Kidney epithelial cell (primary cell): ENCODE measurements around the gene KISS1. TPM values are rescaled to one million over a fixed set of nuclear protein-coding genes. Genes with fewer than 3 reads are reported as not detected.
"Not testable (repeated sequence)": the region's sequence is repeated elsewhere in the genome, so short reads cannot be mapped to it uniquely, and the experiment has no call there.

Experiments
- DNase-seq: peaks from one replicate; pipeline ENCODE4 v3.0.0-alpha.2; 2010; ENCODE audit warnings: low read depth
- H3K27me3 ChIP-seq: 2 replicates; pipeline ENCODE4 v1.6.0; 2011; ENCODE audit warnings: low read length; ENCODE audit not compliant: control insufficient read depth, insufficient read depth
- H3K36me3 ChIP-seq: 2 replicates; pipeline ENCODE4 v1.5.1; 2011; ENCODE audit warnings: low read length; ENCODE audit not compliant: control insufficient read depth, insufficient read depth
- H3K4me3 ChIP-seq: 2 replicates; pipeline ENCODE4 v1.5.1; 2011; ENCODE audit warnings: low read depth, mild to moderate bottlenecking, control low read depth, low read length
- total RNA-seq: library from RNA; depleted of rRNA; stranded (reverse); fragments of >200 nt; gene quantifications from 2 replicates; pipeline ENCODE4 v1.2.3, GENCODE V29; 2015
- TF ChIP-seq, protein P1 (sequence below): IDR thresholded peaks from 2 replicates; pipeline ENCODE4 v1.5.1; 2011; ENCODE audit warnings: mild to moderate bottlenecking, moderate library complexity, low read length, control low read depth, inconsistent platforms; ENCODE audit not compliant: insufficient read depth, poor library complexity, severe bottlenecking

Gene KISS1, protein sequence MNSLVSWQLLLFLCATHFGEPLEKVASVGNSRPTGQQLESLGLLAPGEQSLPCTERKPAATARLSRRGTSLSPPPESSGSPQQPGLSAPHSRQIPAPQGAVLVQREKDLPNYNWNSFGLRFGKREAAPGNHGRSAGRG
- 3.9 and 8.8 TPM in 2 replicates for total RNA-seq

DNA sequence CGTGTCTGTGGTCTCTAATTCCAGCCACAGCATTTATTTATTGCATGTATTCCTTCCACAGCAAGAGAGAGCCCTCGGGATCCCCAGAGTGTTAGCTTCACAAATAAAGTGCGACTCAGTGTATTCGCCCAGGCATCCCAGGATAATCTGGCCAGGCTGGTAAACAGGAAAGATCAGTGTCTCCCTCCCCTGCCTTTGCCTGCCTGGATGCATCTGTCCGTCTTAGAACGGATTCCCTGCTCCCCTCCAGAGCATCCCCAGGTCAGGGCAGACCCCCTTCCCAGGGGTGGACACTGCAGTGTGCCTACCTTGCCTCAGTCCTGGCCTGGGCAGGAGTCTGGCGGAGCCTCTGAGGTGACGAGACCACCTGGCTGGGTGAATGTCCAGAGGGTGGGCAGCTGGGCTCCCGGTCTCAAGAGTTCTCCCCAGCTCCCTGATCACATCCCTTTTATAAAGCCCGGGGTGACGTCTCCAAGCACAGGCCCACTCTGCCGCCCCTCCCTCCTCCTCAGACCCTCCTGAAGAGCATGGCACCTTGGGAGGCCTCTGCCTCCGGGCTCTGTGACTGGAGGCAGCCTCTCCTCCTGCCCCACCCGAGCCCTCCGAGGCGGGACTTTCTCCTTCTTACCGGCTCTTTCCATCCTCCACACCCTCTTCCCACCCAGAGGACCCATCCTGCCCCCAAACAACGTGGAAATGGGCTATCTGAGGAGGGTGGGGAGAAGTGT is at the start of gene KISS1:
KISS1 (minus strand) TSS at position 424 of the 728 bp plus-strand sequence. CDS start 3,615 bp downstream, outside the sequence.
- TF ChIP-seq, protein P1, sequence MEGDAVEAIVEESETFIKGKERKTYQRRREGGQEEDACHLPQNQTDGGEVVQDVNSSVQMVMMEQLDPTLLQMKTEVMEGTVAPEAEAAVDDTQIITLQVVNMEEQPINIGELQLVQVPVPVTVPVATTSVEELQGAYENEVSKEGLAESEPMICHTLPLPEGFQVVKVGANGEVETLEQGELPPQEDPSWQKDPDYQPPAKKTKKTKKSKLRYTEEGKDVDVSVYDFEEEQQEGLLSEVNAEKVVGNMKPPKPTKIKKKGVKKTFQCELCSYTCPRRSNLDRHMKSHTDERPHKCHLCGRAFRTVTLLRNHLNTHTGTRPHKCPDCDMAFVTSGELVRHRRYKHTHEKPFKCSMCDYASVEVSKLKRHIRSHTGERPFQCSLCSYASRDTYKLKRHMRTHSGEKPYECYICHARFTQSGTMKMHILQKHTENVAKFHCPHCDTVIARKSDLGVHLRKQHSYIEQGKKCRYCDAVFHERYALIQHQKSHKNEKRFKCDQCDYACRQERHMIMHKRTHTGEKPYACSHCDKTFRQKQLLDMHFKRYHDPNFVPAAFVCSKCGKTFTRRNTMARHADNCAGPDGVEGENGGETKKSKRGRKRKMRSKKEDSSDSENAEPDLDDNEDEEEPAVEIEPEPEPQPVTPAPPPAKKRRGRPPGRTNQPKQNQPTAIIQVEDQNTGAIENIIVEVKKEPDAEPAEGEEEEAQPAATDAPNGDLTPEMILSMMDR, result no peak
- no peaks in the 10 kb centered on the region for H3K27me3 ChIP-seq
- H3K4me3 ChIP-seq, result no peak within 1 kb of the TSS
- no peaks in the 10 kb centered on the region for H3K36me3 ChIP-seq
- no peak for DNase-seq

DNA sequence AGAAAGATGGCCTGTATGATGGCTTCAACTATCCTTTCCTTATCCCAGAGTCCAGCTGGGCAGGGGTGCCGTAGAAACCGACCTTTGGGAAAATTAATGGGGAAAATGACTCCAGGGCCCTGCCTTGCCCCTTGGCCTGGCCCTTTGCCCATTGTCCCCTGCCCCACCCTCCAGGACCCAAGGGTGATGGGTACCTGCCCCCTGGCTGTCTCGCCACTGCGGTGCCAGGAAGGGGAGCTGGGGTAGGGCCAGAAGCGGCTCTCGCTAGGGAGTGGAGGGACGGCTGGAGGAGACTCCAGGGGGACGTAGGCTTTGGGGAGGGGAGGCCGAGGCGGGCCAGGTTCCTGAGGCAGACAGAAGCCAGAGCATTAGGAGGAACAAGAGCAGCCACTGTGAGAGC is 46.6 kb upstream of the KISS1 start:
- TF ChIP-seq, protein P1, result no peak
- Histone ChIP-seq H3K27me3 (no peaks in the 10 kb centered on the region), H3K36me3 (no peaks in the 10 kb centered on the region)

DNA sequence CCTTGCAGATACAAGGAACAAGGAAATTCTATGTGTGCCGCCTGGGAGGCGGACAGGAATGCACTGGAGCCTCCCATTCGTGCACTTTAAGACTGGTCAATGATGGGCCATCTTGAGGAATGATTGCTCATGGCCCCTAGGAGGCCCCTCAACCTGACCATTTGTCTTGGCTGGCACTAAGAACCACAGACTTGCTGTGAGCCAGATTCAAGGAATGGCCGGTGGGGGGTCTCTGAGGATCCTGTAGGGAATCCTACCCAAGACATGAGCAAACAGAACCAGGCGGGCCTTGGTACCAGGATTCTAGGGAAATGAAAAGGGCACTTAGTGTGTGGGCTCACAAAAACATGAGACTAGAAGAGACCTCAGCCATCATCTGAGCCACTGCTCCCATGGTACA is 45.6 kb upstream of the KISS1 start:
- H3K4me3 ChIP-seq, result no peak overlapping the region
- no peak for DNase-seq

More for the DNA sequence above, 46.6 kb upstream of the KISS1 start:
- no peak overlapping the region for H3K4me3 ChIP-seq
- no peak for DNase-seq

DNA sequence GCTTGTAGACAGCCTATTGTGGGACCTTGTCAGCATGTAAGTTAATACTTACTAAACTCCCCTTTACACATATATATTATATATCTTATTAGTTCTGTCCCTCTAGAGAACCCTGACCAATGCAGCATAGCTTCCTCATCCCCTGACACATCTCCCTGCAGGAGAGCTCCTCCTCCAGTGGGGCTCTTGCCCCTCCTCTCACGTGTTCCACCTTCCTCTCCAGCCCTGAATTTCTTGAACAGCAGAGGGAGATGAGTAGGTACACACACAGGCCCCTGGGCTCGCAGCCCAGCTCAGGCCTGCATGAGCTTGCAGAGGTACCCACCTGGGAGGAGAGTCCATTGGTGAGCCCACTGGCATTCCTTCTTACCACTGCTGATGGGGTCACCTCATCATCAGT is 44.8 kb upstream of the KISS1 start:
- no peaks in the 10 kb centered on the region for H3K36me3 ChIP-seq
- TF ChIP-seq, protein P1, result no peak
- H3K27me3 ChIP-seq, result no peaks in the 10 kb centered on the region
- DNase-seq, result no peak
- no peak overlapping the region for H3K4me3 ChIP-seq

More for the DNA sequence above, 45.6 kb upstream of the KISS1 start:
- H3K27me3 ChIP-seq, result no peaks in the 10 kb centered on the region
- H3K36me3 ChIP-seq, result no peaks in the 10 kb centered on the region
- TF ChIP-seq, protein P1, result no peak

DNA sequence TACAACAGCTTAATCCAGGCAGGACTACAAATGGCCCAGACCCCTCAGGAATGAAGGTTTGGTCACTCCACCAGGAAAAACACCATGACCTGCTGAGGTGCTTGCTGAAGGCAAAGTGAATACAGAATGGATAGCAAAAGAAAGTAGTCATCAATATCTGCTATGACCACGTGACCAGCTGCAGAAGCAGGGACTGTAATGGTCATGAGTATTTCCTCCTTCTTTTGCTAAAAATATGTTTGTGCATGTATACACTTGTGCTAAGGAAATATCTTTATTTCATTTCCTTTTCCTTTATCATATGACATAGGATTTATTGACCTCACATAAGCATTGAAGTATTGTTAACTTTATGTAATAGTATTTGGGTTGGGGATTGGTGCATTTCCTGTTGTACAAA is 43.9 kb upstream of the KISS1 start:
- H3K36me3 ChIP-seq, result no peaks in the 10 kb centered on the region
- TF ChIP-seq, protein P1, result no peak
- no peak for DNase-seq
- no peaks in the 10 kb centered on the region for H3K27me3 ChIP-seq
- no peak overlapping the region for H3K4me3 ChIP-seq

DNA sequence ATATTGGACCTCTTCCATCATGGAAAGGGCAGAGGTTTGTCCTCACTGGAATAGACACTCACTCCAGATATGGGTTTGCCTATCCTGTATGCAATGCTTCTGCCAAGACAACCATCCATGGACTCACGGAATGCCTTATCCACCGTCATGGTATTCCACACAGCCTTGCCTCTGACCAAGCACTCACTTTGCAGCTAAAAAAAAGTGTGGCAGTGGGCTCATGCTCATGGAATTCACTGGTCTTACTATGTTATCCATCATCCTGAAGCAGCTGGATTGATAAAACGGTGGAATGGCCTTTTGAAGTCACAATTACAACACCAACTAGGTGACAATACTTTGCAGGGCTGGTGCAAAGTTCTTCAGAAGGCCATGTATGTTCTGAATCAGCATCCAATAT is 43.1 kb upstream of the KISS1 start:
- not testable (repeated sequence) for H3K4me3 ChIP-seq, DNase-seq, H3K36me3 ChIP-seq, H3K27me3 ChIP-seq

DNA sequence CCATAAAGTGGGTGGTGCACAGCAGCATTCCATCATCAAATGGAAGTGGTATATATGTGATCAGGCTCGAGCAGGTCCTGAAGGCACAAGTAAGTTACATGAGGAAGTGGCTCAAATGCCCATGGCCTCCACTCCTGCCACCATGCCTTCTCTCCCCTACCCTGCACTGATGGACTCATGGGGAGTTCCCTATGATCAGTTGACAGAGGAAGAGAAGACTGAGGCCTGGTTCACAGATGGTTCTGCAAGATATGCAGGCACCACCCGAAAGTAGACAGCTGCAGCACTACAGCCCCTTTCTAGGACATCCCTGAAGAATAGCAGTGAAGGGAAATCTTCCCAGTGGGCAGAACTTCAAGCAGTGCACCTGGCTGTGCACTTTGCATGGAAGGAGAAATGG is 42.2 kb upstream of the KISS1 start:
- H3K36me3 ChIP-seq, H3K4me3 ChIP-seq, H3K27me3 ChIP-seq: not testable (repeated sequence)

DNA sequence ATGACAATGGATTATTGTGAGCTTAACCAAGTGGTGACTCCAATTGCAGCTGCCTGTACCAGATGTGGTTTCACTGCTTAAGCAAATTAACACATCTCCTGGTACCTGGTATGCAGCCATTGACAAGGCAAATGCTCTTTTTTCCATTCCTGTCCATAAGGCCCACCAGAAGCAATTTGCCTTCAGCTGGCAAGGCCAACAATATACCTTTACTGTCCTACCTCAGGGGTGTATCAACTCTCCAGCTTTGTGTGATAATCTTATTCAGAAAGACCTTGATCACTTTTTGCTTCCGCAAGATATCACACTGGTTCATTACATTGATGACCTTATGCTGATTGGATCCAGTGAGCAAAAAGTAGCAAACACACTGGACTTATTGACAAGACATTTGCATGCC is 41.2 kb upstream of the KISS1 start:
- not testable (repeated sequence) for H3K27me3 ChIP-seq, H3K4me3 ChIP-seq, DNase-seq, H3K36me3 ChIP-seq

More for the DNA sequence above, 42.2 kb upstream of the KISS1 start:
- not testable (repeated sequence) for DNase-seq
